OCI-LY3 (cell line): ENCODE data around the gene VSNL1.

Source experiments
- H2AFZ ChIP-seq: fragments of 200-600, 300-600 bp; shearing (Covaris generic); 2 replicates; pipeline ENCODE4 v1.6.0; 2014; ENCODE audit warnings: antibody characterized with exemption, low read depth, low read length
- H3K27ac ChIP-seq: fragments of 200-600, 300-600 bp; sonication (generic); 2 replicates; pipeline ENCODE4 v1.5.1; 2014; ENCODE audit warnings: mild to moderate bottlenecking, low read length, moderate library complexity, mixed read lengths
- H3K27me3 ChIP-seq: fragments of 200-600, 300-600 bp; sonication (generic); 2 replicates; pipeline ENCODE4 v1.6.1; 2014; ENCODE audit warnings: low read depth, low read length, mixed read lengths
- H3K36me3 ChIP-seq: fragments of 200-600, 300-600 bp; sonication (generic); replicated peaks from 2 replicates; pipeline ENCODE3; 2014; ENCODE audit warnings: low read depth, low read length, mixed read lengths
- H3K4me1 ChIP-seq: fragments of 300-600, 200-600 bp; sonication (generic); 2 replicates; pipeline ENCODE4 v1.6.1; 2014; ENCODE audit warnings: low read length, mixed read lengths
- H3K4me2 ChIP-seq: fragments of 200-600, 300-600 bp; sonication (generic); 2 replicates; pipeline ENCODE4 v1.6.1; 2014; ENCODE audit warnings: low read length, mixed read lengths
- H3K4me3 ChIP-seq: fragments of 300-600, 200-600 bp; sonication (generic); 2 replicates; pipeline ENCODE4 v1.5.1; 2014; ENCODE audit warnings: antibody characterized with exemption, mild to moderate bottlenecking, low read length, moderate library complexity
- H3K79me2 ChIP-seq: fragments of 300-600, 200-600 bp; shearing (Covaris generic); 2 replicates; pipeline ENCODE4 v1.6.1; 2014; ENCODE audit warnings: mild to moderate bottlenecking, low read length, mixed read lengths
- H3K9ac ChIP-seq: fragments of 300-600, 200-600 bp; shearing (Covaris generic); 2 replicates; pipeline ENCODE4 v1.6.0; 2014; ENCODE audit warnings: mild to moderate bottlenecking, low read length, moderate library complexity
- H3K9me3 ChIP-seq: fragments of 200-600, 300-600 bp; shearing (Covaris generic); 2 replicates; pipeline ENCODE4 v1.6.1; 2014; ENCODE audit warnings: low read length, mixed read lengths; ENCODE audit not compliant: insufficient read depth
- H4K20me1 ChIP-seq: fragments of 200-600, 300-600 bp; sonication (generic); 2 replicates; pipeline ENCODE4 v1.6.1; 2016; ENCODE audit warnings: low read length, mixed read lengths; ENCODE audit not compliant: insufficient read depth
- CTCF ChIP-seq: fragments of 200-600, 300-600 bp; sonication (generic); IDR thresholded peaks from 2 replicates; pipeline ENCODE4 v1.5.1; 2014; ENCODE audit warnings: antibody characterized with exemption, low read length, low read depth
- EZH2phosphoT487 ChIP-seq: fragments of 200-600 bp; shearing (Covaris generic); IDR thresholded peaks from 2 replicates; pipeline ENCODE4 v1.6.1; 2018; ENCODE audit warnings: antibody characterized with exemption, mixed run types, low read depth

Gene VSNL1

GRCh38 chr2:17540093-17540812, at the start of gene VSNL1:
TSS of gene VSNL1 (plus strand) at chr2:17540696. CDS start at chr2:17592075, 51,379 bp downstream.
- Histone ChIP-seq H3K4me3 (peak within 1 kb of the TSS; percentile 85), H3K4me1 (peaks cover 23% of the 10 kb centered on the region), H3K27me3 (peaks cover 16% of the 10 kb centered on the region), H3K9ac (peak within 1 kb of the TSS; percentile 58), H3K79me2 (no peaks in the 10 kb centered on the region), H2AFZ (peak within 1 kb of the TSS; percentile 96), H4K20me1 (no peaks in the 10 kb centered on the region), H3K9me3 (no peaks in the 10 kb centered on the region), H3K4me2 (peak within 1 kb of the TSS; percentile 85), H3K27ac (no peak within 1 kb of the TSS), H3K36me3 (no peaks in the 10 kb centered on the region)
- no peak for TF ChIP-seq CTCF
- no peak for TF ChIP-seq EZH2phosphoT487

- H3K79me2 ChIP-seq, result no peaks in the 10 kb centered on the region
These were observed 44.9 kb upstream of the VSNL1 start for GRCh38 chr2:17495590-17495989.

GRCh38 chr2:17497718-17498117, 42.8 kb upstream of the VSNL1 start:
- Histone ChIP-seq H3K4me3 (no peak overlapping the region), H3K4me1 (peaks cover 7% of the 10 kb centered on the region), H3K4me2 (no peak overlapping the region), H3K9me3 (no peaks in the 10 kb centered on the region), H3K9ac (no peak overlapping the region), H3K79me2 (no peaks in the 10 kb centered on the region), H2AFZ (no peak overlapping the region), H3K36me3 (no peaks in the 10 kb centered on the region), H3K27me3 (no peaks in the 10 kb centered on the region), H3K27ac (no peak overlapping the region), H4K20me1 (no peaks in the 10 kb centered on the region)
- TF ChIP-seq CTCF (no peak), EZH2phosphoT487 (no peak)

More at GRCh38 chr2:17495590-17495989, 44.9 kb upstream of the VSNL1 start:
- H3K36me3 ChIP-seq, result no peaks in the 10 kb centered on the region
- TF ChIP-seq EZH2phosphoT487, result no peak
- TF ChIP-seq CTCF, result no peak
- H3K4me2 ChIP-seq, result no peak overlapping the region
- no peak overlapping the region for H2AFZ ChIP-seq
- no peaks in the 10 kb centered on the region for H3K9me3 ChIP-seq
- H3K4me1 ChIP-seq, result peaks cover 7% of the 10 kb centered on the region
- no peak overlapping the region for H3K4me3 ChIP-seq
- no peak overlapping the region for H3K27ac ChIP-seq
- no peaks in the 10 kb centered on the region for H4K20me1 ChIP-seq
- no peaks in the 10 kb centered on the region for H3K27me3 ChIP-seq
- H3K9ac ChIP-seq, result no peak overlapping the region

- H3K27me3 ChIP-seq, result no peaks in the 10 kb centered on the region
- no peaks in the 10 kb centered on the region for H3K9me3 ChIP-seq
- H2AFZ ChIP-seq, result no peak overlapping the region
- H3K79me2 ChIP-seq, result no peaks in the 10 kb centered on the region
- H3K36me3 ChIP-seq, result no peaks in the 10 kb centered on the region
- no peaks in the 10 kb centered on the region for H4K20me1 ChIP-seq
- no peak for TF ChIP-seq EZH2phosphoT487
- H3K4me1 ChIP-seq, result no peaks in the 10 kb centered on the region
- no peak overlapping the region for H3K4me3 ChIP-seq
- no peak overlapping the region for H3K9ac ChIP-seq
- no peak overlapping the region for H3K27ac ChIP-seq
- no peak overlapping the region for H3K4me2 ChIP-seq
These were observed 33.5 kb upstream of the VSNL1 start for GRCh38 chr2:17506736-17507616.
